B cell (primary cell): ENCODE results near the gene CMAS.

Experiments
- CTCF ChIP-seq: fragments of 200-600 bp; IDR thresholded peaks from one replicate; pipeline ENCODE4 v1.8.0; 2022; ENCODE audit warnings: antibody characterized with exemption, mild to moderate bottlenecking
- EZH2 ChIP-seq: IDR thresholded peaks from 2 replicates; pipeline ENCODE4 v1.6.1; 2012; ENCODE audit warnings: borderline replicate concordance, low read depth, mild to moderate bottlenecking, moderate library complexity, low read length; ENCODE audit not compliant: insufficient read depth, poor library complexity, severe bottlenecking

GRCh38 chr12:22038734-22039133 is 7.3 kb upstream of the CMAS start:
- TF ChIP-seq CTCF (no peak), EZH2 (no peak)
